Right cardiac atrium (tissue), 5 donors: ENCODE results near the gene TRAPPC14. TPM values are rescaled to one million over a fixed set of nuclear protein-coding genes. Genes with fewer than 3 reads are reported as not detected.

ENCODE experiments used
- ATAC-seq, 2 donors: fragments of 200-7000 bp; cut with Tn5 transposase; one replicate each; pipeline versions ENCODE4 v1.8.0 to v1.9.1; 2020; ENCODE audit warnings: moderate library complexity in 2 of 2, mild to moderate bottlenecking in 1 of 2
- DNase-seq, 3 donors: peaks; one replicate each; pipeline ENCODE4 v3.0.0-alpha.2; 2020
- H3K27ac ChIP-seq: one replicate; pipeline ENCODE4 v1.5.1; 2013; ENCODE audit warnings: mild to moderate bottlenecking, low read length, control low read depth, moderate library complexity
- H3K27me3 ChIP-seq: one replicate; pipeline ENCODE4 v1.6.1; 2013; ENCODE audit not compliant: control insufficient read depth, insufficient read depth
- H3K4me1 ChIP-seq: one replicate; pipeline ENCODE4 v1.6.1; 2013; ENCODE audit warnings: low read length; ENCODE audit not compliant: control insufficient read depth, insufficient read depth
- H3K4me3 ChIP-seq: one replicate; pipeline ENCODE4 v1.5.1; 2013; ENCODE audit warnings: low read length, control low read depth
- H3K9me3 ChIP-seq: one replicate; pipeline ENCODE4 v1.6.1; 2013; ENCODE audit warnings: low read length; ENCODE audit not compliant: control insufficient read depth
- WGBS: extraction: QIAGEN DNeasy Blood & Tissue Kit; methylation state at CpG from one replicate; pipeline ENCODE4 v1.1.7; 2013; 5-methylcytosine and 5-hydroxymethylcytosine counted together
- intact Hi-C, 4 donors: fragments of 100-400 bp; cut with DNase I; formaldehyde crosslinking; loops; one replicate each; pipeline versions ENCODE4 v1.11.0 to v1.14.0; 2022 to 2023
- polyA plus RNA-seq: library from polyadenylated mRNA; stranded (reverse); fragments of 200-250 nt; gene quantifications from one replicate; pipeline ENCODE4 v1.2.3, GENCODE V29; 2013
- total RNA-seq, 4 donors: library from RNA; stranded (reverse); fragmentation: NEBNext Ultra II Directional; extraction: Animal tissue kit (Norgen Biotek cat#: 25700); gene quantifications; one replicate each; pipeline ENCODE4 v1.2.1, GENCODE V29; 2021
- donor health status: healthy with polysubstance abuse.
- donor health status: DM: no; HTN: yes; CAD: no.
- donor health status: DM: no; HTN: no; CAD: no.
- donor health status: DM: no; HTN: yes; CAD: no; lungs with severe emphysema.
- donor health status: DM: yes; HTN: yes; CAD: no.

Gene TRAPPC14
- total and polyA plus RNA-seq, 5 donors = 7.2 to 11.5 (median 9.5) TPM

DNA sequence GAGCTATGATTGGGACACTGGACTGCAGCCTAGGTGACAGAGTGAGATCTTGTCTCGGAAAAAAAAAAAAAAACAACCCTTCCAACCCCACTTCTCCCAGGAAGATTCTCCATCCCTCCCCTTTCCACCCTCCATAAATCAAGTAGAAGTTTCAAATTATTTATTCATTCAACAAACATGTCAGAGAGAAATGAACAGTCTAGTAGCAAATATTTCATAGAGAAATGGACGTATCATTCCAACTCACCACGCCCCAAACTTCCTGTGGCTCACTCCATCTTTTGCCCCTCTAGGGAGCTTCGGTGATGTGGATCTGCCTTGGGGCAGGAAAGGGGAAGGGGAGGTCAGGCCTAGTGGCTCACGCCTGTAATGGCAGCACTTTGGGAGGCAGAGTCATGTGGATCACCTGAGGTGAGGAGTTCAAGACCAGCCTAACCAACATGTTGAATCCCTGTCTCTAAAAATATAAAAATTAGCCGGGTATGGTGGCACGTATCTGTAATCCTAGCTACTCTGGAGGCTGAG, 638 bp upstream of the TRAPPC14 start:
- peak overlapping the region; percentile 69 for H3K4me3 ChIP-seq
- 58% methylated on average over 7 of the region's 7 CpGs for WGBS
- no peaks in the 10 kb centered on the region for H3K27me3 ChIP-seq
- H3K9me3 ChIP-seq = no peaks in the 10 kb centered on the region
- no peak for DNase-seq
- H3K27ac ChIP-seq = peak overlapping the region; percentile 13
- intact Hi-C loops = no loop called here
- no peak for ATAC-seq
- no peaks in the 10 kb centered on the region for H3K4me1 ChIP-seq

DNA sequence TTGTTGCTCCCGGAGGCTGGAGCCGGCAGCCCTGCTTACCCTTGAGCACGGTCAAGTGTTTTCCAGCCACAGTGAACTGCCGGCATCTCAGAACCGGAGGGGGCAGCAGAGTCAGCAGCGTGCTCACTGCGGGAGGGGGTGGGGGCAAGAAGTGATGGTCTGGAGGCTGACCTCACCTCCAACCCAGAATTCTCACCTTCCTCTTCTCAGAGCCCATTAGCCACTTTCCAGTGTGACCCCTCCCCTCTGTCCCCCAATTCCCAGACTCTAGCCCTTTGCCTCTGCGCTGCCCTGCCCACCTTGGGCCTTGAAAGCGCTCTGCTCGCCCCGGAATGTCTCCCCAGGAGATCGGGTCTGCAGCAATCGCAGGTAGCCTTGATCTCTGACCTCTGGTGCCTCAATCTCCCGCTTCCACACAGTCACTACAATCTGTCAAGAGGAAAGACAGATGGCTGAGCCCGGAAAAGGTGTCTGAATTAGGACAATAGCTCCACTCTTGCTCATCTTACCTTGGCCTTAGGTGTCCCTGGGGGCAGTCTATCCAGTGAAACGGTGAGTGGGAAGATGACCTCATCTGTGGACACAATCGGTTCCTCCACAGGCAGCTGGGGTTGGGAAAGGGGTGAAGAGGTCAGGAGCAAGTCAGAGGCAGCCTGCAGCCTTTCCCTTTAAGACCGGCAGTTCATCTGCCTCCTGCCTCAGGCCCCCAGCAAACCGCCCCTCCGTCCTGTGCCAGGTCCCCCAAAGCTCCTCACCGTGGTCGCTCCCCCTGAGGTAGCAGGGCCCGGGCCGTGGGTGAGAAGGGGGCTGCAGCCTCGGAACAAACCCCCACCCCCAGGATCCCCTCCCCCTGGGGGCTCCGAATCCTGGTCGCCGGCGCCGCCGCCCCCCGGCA, 942 bp downstream of the TRAPPC14 start:
- Histone ChIP-seq H3K27ac (peak overlapping the region; percentile 21), H3K9me3 (no peaks in the 10 kb centered on the region), H3K27me3 (no peaks in the 10 kb centered on the region), H3K4me3 (peak overlapping the region; percentile 69), H3K4me1 (no peaks in the 10 kb centered on the region)
- 17% methylated on average over 32 of the region's 32 CpGs for WGBS
- DNase-seq = peak in 2 of 3 donors; percentile 30 to 67
- peak; percentile 1 to 9 for ATAC-seq
- intact Hi-C loops = no loop called here

DNA sequence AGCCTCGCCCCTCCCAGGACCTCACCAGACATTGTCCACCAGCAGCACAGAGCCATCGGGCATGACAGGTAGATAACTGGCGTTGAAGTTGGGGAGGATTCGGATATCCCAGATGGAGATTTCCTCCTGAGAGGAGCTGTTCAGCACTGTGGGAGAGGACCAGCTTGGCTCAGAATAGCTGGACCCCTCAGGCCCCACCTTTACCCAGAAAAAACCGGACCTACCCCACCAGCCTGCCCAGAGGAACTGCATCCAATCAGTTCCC, 1.5 kb downstream of the TRAPPC14 start:
- WGBS = 73% methylated on average over 5 of the region's 5 CpGs
- no peaks in the 10 kb centered on the region for H3K4me1 ChIP-seq
- no peaks in the 10 kb centered on the region for H3K27me3 ChIP-seq
- peak overlapping the region; percentile 21 for H3K27ac ChIP-seq
- DNase-seq = no peak
- H3K4me3 ChIP-seq = no peak overlapping the region
- no peaks in the 10 kb centered on the region for H3K9me3 ChIP-seq
- intact Hi-C loops = no loop called here
- ATAC-seq = no peak

DNA sequence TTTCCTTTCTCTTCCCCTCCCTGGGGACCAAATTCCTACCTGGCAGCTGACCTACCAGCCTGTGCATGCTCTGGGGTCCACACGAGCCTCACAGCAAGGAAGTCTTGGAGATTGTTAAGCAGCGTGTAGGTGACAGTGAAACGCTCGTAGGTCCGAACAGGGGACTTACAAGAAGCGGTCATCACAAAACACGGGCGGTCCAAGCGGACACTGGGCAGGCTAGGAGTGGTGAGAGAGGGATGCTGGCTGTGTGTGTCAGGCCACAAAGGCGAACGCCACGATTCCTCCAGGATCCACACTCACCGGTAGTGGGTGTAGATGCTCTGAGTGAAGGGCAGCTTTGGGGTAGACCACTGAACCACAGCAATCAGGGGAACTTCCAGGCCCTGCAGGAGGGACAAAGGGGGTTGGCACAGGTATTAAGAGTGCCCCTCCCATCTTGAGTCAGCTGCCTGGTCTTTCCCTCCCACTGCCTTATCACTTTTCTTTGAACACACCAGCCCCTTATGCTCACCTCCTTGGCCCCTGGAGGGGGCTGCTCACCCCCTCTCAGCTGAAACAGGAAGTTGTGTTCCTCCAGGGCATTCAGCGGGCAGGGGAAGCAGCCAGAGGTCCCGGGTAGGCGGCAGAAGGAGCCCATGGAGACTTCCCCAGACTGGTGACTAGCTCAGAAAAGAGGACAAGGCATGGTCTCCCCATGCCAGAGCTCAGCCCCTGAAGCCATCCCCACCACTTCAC, 2.0 kb downstream of the TRAPPC14 start:
- ATAC-seq = no peak

GRCh38 chr7:100155553-100156317, 2.8 kb downstream of the TRAPPC14 start:
- DNase-seq (peak in 1 of 3 donors; percentile 40), ATAC-seq (no peak)
- H3K9me3 ChIP-seq = no peaks in the 10 kb centered on the region
- no peaks in the 10 kb centered on the region for H3K4me1 ChIP-seq
- no peaks in the 10 kb centered on the region for H3K27me3 ChIP-seq
- intact Hi-C loops = no loop called here
- WGBS = 85% methylated on average over 20 of the region's 20 CpGs
- no peak overlapping the region for H3K4me3 ChIP-seq
- no peak overlapping the region for H3K27ac ChIP-seq

More for the DNA sequence above, 2.0 kb downstream of the TRAPPC14 start:
- WGBS = 81% methylated on average over 16 of the region's 16 CpGs
- no peaks in the 10 kb centered on the region for H3K27me3 ChIP-seq
- no peak overlapping the region for H3K4me3 ChIP-seq
- H3K27ac ChIP-seq = peak overlapping the region; percentile 21
- no peaks in the 10 kb centered on the region for H3K9me3 ChIP-seq
- H3K4me1 ChIP-seq = no peaks in the 10 kb centered on the region
- intact Hi-C loops = no loop called here
- peak in 2 of 3 donors; percentile 43 to 61 for DNase-seq

DNA sequence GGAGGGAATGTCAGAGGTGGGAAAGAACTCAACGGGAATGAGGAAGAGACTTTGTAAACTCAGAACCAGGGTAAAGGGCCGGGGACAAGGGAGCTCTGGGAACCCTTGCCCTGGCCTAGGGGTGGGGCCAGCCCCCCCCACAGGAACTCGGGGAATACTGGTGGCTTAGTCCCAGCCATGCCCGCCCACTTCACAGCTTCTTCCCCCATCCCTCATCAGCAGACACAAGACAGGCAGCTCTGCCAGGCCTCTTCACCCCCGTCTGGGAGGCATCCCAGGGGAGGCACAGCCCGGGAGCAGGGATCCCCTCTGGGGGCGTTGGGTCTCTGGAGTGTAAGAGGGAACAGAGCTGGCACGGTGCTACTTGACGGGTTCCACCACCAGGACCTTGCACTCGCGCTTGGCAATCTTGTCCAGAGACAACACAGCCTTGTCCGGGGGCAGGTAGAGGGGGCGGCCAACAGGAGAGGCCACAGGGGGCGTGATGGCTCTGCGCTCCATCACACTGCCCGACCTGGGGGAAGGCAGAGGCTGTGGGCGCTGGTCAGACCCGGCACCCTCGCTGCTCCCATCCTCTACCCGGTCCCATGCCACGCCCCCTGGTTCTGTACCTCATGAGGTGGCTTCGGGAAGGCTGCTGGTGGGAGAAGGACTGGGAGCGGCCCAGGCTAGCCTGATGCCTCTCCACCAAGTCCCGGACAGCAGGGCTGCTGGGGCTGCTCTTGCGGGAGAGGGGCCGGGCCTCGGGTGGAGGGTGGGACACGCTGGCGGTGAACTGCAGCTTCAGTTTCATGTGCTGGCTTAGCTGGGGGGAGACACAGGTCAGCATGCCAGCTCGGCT, 3.7 kb downstream of the TRAPPC14 start:
- DNase-seq = peak in 2 of 3 donors; percentile 58 to 64
- intact Hi-C loops = no loop called here
- H3K9me3 ChIP-seq = no peaks in the 10 kb centered on the region
- H3K27ac ChIP-seq = no peak overlapping the region
- 69% methylated on average over 30 of the region's 30 CpGs for WGBS
- no peak overlapping the region for H3K4me3 ChIP-seq
- ATAC-seq = no peak
- H3K4me1 ChIP-seq = no peaks in the 10 kb centered on the region
- H3K27me3 ChIP-seq = no peaks in the 10 kb centered on the region

DNA sequence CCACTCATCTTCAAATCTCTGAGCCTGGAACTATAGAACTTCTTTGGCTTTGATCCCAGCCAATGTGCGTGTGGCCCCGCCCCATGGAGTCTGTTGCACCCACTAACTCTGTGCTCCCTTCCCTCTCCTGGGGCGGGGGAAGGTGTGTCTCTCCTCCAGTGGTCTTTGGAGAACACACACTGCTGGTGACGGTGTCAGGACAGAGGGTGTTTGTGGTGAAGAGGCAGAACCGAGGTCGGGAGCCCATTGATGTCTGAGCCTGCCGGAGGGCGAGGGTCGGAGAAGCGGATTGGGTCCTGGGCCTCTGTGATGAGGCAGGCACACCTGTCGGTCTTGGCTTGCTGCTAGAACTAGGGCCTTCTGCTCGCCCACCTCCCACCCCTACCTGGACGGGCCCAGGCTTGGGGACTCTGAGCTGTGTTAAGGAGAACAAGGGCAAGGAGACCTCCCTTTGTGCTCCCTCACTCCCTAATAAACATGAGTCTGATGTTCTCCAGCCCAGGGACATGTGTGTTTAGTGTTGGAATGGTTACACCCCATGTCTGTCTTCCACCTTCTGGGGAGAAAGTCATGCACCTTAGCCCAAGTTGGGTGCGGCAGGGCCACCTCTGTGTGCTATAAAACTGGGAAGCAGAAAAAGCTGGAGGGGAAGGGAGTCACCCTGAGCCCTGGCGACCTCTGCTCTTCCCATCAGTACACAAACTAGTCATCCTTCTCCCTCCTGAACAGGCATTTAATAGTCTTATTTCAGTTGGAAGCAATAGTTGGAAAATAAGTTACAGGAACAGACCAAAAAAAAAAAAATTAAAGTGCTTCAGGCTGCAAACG, 4.6 kb downstream of the TRAPPC14 start:
- Histone ChIP-seq H3K27me3 (no peaks in the 10 kb centered on the region), H3K9me3 (no peaks in the 10 kb centered on the region), H3K27ac (no peak overlapping the region), H3K4me3 (no peak overlapping the region), H3K4me1 (no peaks in the 10 kb centered on the region)
- 77% methylated on average over 16 of the region's 16 CpGs for WGBS
- DNase-seq (peak in 1 of 3 donors; percentile 28), ATAC-seq (no peak)
- intact Hi-C loops = no loop called here

DNA sequence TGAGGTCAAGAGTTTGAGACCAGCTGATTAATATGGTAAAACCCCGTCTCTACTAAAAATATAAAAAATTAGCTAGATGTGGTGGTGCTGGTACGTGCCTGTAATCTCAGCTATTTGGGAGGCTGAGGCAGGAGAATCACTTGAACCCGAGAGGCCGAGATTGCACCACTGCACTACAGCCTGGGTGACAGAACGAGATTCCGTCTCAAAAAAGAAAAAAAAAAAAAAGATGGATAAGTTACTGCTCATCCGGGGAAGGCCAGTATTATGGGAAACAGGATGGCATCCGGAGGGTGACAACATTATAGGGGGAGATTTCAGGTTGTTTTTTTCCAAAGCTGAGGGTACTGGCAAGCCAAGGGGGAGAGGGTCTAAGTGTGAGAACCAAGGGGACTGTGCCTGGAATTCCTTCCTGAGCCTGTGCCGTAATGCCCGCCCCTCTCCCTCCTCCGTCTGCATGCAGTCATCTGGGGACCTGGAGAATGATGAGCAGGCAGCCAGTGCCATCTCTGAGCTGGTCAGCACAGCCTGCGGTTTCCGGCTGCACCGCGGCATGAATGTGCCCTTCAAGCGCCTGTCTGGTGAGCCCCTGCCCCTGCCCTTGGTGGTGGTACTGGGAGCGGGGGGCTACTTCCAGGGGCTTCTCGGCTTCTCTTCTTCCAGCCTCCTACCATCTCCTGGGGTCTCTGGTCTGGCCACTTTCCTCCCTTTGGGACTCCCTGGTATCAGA, 5.4 kb downstream of the TRAPPC14 start:
- intact Hi-C loops = no loop called here
- no peaks in the 10 kb centered on the region for H3K4me1 ChIP-seq
- no peak overlapping the region for H3K4me3 ChIP-seq
- H3K27me3 ChIP-seq = no peaks in the 10 kb centered on the region
- H3K27ac ChIP-seq = no peak overlapping the region
- H3K9me3 ChIP-seq = no peaks in the 10 kb centered on the region
- WGBS = 90% methylated on average over 18 of the region's 18 CpGs
- no peak for ATAC-seq
- DNase-seq = peak in 1 of 3 donors; percentile 47

DNA sequence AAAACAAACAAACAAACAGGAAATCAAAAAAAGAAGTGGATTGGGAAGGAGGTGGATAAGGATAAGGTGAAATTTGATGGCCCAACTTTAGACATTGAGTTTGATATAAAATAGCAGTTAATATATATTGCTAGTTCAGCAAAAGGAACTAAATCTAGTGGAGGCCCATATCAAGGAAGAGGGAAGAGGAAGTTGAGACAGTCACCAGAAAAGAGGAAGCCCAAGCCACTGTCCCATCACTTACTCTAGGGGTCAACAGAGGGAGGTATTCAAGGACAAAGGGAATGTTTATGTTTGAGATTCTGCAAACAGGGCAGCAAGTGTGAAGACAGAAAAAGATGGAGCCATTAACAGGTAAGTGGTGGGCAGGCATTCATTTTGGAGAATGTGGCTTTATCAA, 6.1 kb downstream of the TRAPPC14 start:
- Histone ChIP-seq H3K4me3 (no peak overlapping the region), H3K4me1 (no peaks in the 10 kb centered on the region), H3K9me3 (no peaks in the 10 kb centered on the region), H3K27me3 (no peaks in the 10 kb centered on the region), H3K27ac (no peak overlapping the region)
- no peak for DNase-seq
- intact Hi-C loops = no loop called here
- ATAC-seq = no peak
